IPS DF 4.7 (cell line): ENCODE results near the gene DCHS1.

Experiments
- DNase-seq: peaks from one replicate; pipeline ENCODE4 v3.0.0-alpha.2; 2013; ENCODE audit warnings: low spot score; ENCODE audit errors: extremely low read depth

The DCHS1 gene

GRCh38 chr11:6596239-6596877 is 59.3 kb downstream of the DCHS1 start:
- no peak for DNase-seq

GRCh38 chr11:6594142-6594768 is 61.4 kb downstream of the DCHS1 start:
- no peak for DNase-seq

GRCh38 chr11:6588018-6588417 is 67.6 kb downstream of the DCHS1 start:
- DNase-seq = no peak

- no peak for DNase-seq
Observed at GRCh38 chr11:6587360-6587953, 68.2 kb downstream of the DCHS1 start.

- DNase-seq = no peak
Observed at GRCh38 chr11:6586434-6587359, 68.9 kb downstream of the DCHS1 start.

GRCh38 chr11:6584528-6584927 is 71.1 kb downstream of the DCHS1 start:
- DNase-seq = no peak

- DNase-seq = no peak
Observed at GRCh38 chr11:6583584-6583983, 72.0 kb downstream of the DCHS1 start.

GRCh38 chr11:6579681-6580080 is 75.9 kb downstream of the DCHS1 start:
- DNase-seq = no peak

GRCh38 chr11:6578134-6578533 is 77.5 kb downstream of the DCHS1 start:
- DNase-seq = no peak

GRCh38 chr11:6576471-6577373 is 78.9 kb downstream of the DCHS1 start:
- no peak for DNase-seq

GRCh38 chr11:6574816-6575715 is 80.5 kb downstream of the DCHS1 start:
- DNase-seq = no peak

GRCh38 chr11:6572215-6572614 is 83.4 kb downstream of the DCHS1 start:
- no peak for DNase-seq

GRCh38 chr11:6571434-6572008 is 84.1 kb downstream of the DCHS1 start:
- DNase-seq = no peak
